ENCODE results near the gene KCNJ5.

The KCNJ5 gene

GRCh38 chr11:128862406-128862805 lies 28.8 kb upstream of the KCNJ5 start:
- H3K27ac Mint-ChIP-seq: no peak overlapping the region

GRCh38 chr11:128862908-128863660 lies 28.1 kb upstream of the KCNJ5 start:
- no peaks in the 10 kb centered on the region for H3K9me3 Mint-ChIP-seq

More at GRCh38 chr11:128862406-128862805, 28.8 kb upstream of the KCNJ5 start:
- no peak for ATAC-seq
- DNase-seq (ENCODE audit: low spot score in 2 of 2): no peak
- no peaks in the 10 kb centered on the region for H3K9me3 Mint-ChIP-seq
- no peak overlapping the region for H3K4me3 Mint-ChIP-seq
- H3K4me1 Mint-ChIP-seq: peaks cover 10% of the 10 kb centered on the region
- H3K36me3 Mint-ChIP-seq: no peaks in the 10 kb centered on the region

GRCh38 chr11:128865490-128865889 lies 25.7 kb upstream of the KCNJ5 start:
- ATAC-seq: no peak

More at GRCh38 chr11:128862908-128863660, 28.1 kb upstream of the KCNJ5 start:
- Mint-ChIP-seq H3K4me3 (no peak overlapping the region), H3K36me3 (no peaks in the 10 kb centered on the region), H3K4me1 (peaks cover 10% of the 10 kb centered on the region), H3K27ac (no peak overlapping the region)
- DNase-seq (ENCODE audit: low spot score in 2 of 2) (no peak), ATAC-seq (no peak)

GRCh38 chr11:128867277-128867676 lies 23.9 kb upstream of the KCNJ5 start, which contains the start of gene KCNJ1:
Gene KCNJ1 (minus strand): TSS chr11:128867296. CDS start chr11:128840243, 27,053 bp downstream.
- peak; percentile 4 for ATAC-seq
- no peak within 1 kb of the TSS for H3K4me3 Mint-ChIP-seq

More at GRCh38 chr11:128865490-128865889, 25.7 kb upstream of the KCNJ5 start:
- Mint-ChIP-seq H3K36me3 (no peaks in the 10 kb centered on the region), H3K9me3 (no peaks in the 10 kb centered on the region), H3K27ac (no peak overlapping the region), H3K4me3 (no peak overlapping the region), H3K4me1 (no peaks in the 10 kb centered on the region)
- DNase-seq (ENCODE audit: low spot score in 2 of 2): no peak

GRCh38 chr11:128868841-128869671 lies 22.1 kb upstream of the KCNJ5 start:
- peak; percentile 67 for ATAC-seq
- Mint-ChIP-seq H3K4me1 (no peaks in the 10 kb centered on the region), H3K36me3 (no peaks in the 10 kb centered on the region), H3K9me3 (no peaks in the 10 kb centered on the region), H3K4me3 (no peak overlapping the region), H3K27ac (no peak overlapping the region)
- DNase-seq (ENCODE audit: low spot score in 2 of 2): peak in 1 of 2 donors; percentile 69

More at GRCh38 chr11:128867277-128867676, 23.9 kb upstream of the KCNJ5 start, which contains the start of gene KCNJ1:
- Mint-ChIP-seq H3K9me3 (no peaks in the 10 kb centered on the region), H3K36me3 (no peaks in the 10 kb centered on the region), H3K4me1 (no peaks in the 10 kb centered on the region), H3K27ac (no peak within 1 kb of the TSS)
- peak in 1 of 2 donors; percentile 64 for DNase-seq (ENCODE audit: low spot score in 2 of 2)

GRCh38 chr11:128871168-128871610 lies 20.0 kb upstream of the KCNJ5 start:
- no peak overlapping the region for H3K27ac Mint-ChIP-seq
- H3K36me3 Mint-ChIP-seq: no peaks in the 10 kb centered on the region
- no peaks in the 10 kb centered on the region for H3K4me1 Mint-ChIP-seq
- H3K9me3 Mint-ChIP-seq: no peaks in the 10 kb centered on the region
- no peak overlapping the region for H3K4me3 Mint-ChIP-seq
- no peak for DNase-seq (ENCODE audit: low spot score in 2 of 2)
- no peak for ATAC-seq

- Mint-ChIP-seq H3K9me3 (no peaks in the 10 kb centered on the region), H3K4me1 (no peaks in the 10 kb centered on the region), H3K4me3 (no peak overlapping the region), H3K27ac (no peak overlapping the region), H3K36me3 (no peaks in the 10 kb centered on the region)
- no peak for ATAC-seq
- DNase-seq (ENCODE audit: low spot score in 2 of 2): no peak
Observed at GRCh38 chr11:128872094-128872493, 19.1 kb upstream of the KCNJ5 start.

- no peaks in the 10 kb centered on the region for H3K9me3 Mint-ChIP-seq
- no peak for ATAC-seq
- H3K4me3 Mint-ChIP-seq: no peak overlapping the region
- DNase-seq (ENCODE audit: low spot score in 2 of 2): no peak
- no peaks in the 10 kb centered on the region for H3K4me1 Mint-ChIP-seq
- H3K36me3 Mint-ChIP-seq: no peaks in the 10 kb centered on the region
- H3K27ac Mint-ChIP-seq: no peak overlapping the region
Observed at GRCh38 chr11:128872594-128872993, 18.6 kb upstream of the KCNJ5 start.

- no peak for DNase-seq (ENCODE audit: low spot score in 2 of 2)
- no peak overlapping the region for H3K4me3 Mint-ChIP-seq
- no peak overlapping the region for H3K27ac Mint-ChIP-seq
- no peaks in the 10 kb centered on the region for H3K9me3 Mint-ChIP-seq
- no peak for ATAC-seq
- H3K4me1 Mint-ChIP-seq: no peaks in the 10 kb centered on the region
- H3K36me3 Mint-ChIP-seq: no peaks in the 10 kb centered on the region
Observed at GRCh38 chr11:128874427-128874826, 16.7 kb upstream of the KCNJ5 start.

- DNase-seq (ENCODE audit: low spot score in 2 of 2) (no peak), ATAC-seq (no peak)
- no peaks in the 10 kb centered on the region for H3K9me3 Mint-ChIP-seq
- H3K4me3 Mint-ChIP-seq: no peak overlapping the region
- H3K36me3 Mint-ChIP-seq: no peaks in the 10 kb centered on the region
- H3K4me1 Mint-ChIP-seq: no peaks in the 10 kb centered on the region
- H3K27ac Mint-ChIP-seq: no peak overlapping the region
Observed at GRCh38 chr11:128876133-128876650, 15.0 kb upstream of the KCNJ5 start.

GRCh38 chr11:128877726-128878125 lies 13.4 kb upstream of the KCNJ5 start:
- Mint-ChIP-seq H3K4me1 (no peaks in the 10 kb centered on the region), H3K27ac (no peak overlapping the region), H3K36me3 (no peaks in the 10 kb centered on the region), H3K4me3 (no peak overlapping the region), H3K9me3 (no peaks in the 10 kb centered on the region)
- ATAC-seq (no peak), DNase-seq (ENCODE audit: low spot score in 2 of 2) (no peak)

- no peak for DNase-seq (ENCODE audit: low spot score in 2 of 2)
- peak; percentile 43 for ATAC-seq
- Mint-ChIP-seq H3K27ac (no peak overlapping the region), H3K4me1 (no peaks in the 10 kb centered on the region), H3K4me3 (no peak overlapping the region), H3K9me3 (no peaks in the 10 kb centered on the region), H3K36me3 (no peaks in the 10 kb centered on the region)
Observed at GRCh38 chr11:128878455-128878854, 12.7 kb upstream of the KCNJ5 start.

GRCh38 chr11:128879817-128880216 lies 11.3 kb upstream of the KCNJ5 start:
- Mint-ChIP-seq H3K9me3 (no peaks in the 10 kb centered on the region), H3K27ac (no peak overlapping the region), H3K4me1 (no peaks in the 10 kb centered on the region), H3K36me3 (no peaks in the 10 kb centered on the region), H3K4me3 (no peak overlapping the region)
- DNase-seq (ENCODE audit: low spot score in 2 of 2) (no peak), ATAC-seq (no peak)

- Mint-ChIP-seq H3K4me3 (no peak overlapping the region), H3K9me3 (no peaks in the 10 kb centered on the region)
Observed at GRCh38 chr11:128881221-128881620, 9.9 kb upstream of the KCNJ5 start.

GRCh38 chr11:128882451-128882850 lies 8.7 kb upstream of the KCNJ5 start:
- ATAC-seq (no peak), DNase-seq (ENCODE audit: low spot score in 2 of 2) (no peak)
- Mint-ChIP-seq H3K4me3 (no peak overlapping the region), H3K27ac (no peak overlapping the region), H3K9me3 (no peaks in the 10 kb centered on the region), H3K36me3 (no peaks in the 10 kb centered on the region), H3K4me1 (peaks cover 8% of the 10 kb centered on the region)

More at GRCh38 chr11:128881221-128881620, 9.9 kb upstream of the KCNJ5 start:
- ATAC-seq (no peak), DNase-seq (ENCODE audit: low spot score in 2 of 2) (no peak)
- H3K4me1 Mint-ChIP-seq: no peaks in the 10 kb centered on the region
- no peak overlapping the region for H3K27ac Mint-ChIP-seq
- H3K36me3 Mint-ChIP-seq: no peaks in the 10 kb centered on the region

Data from stimulated activated effector memory CD8-positive, alpha-beta T cell treated with anti-CD3 and anti-CD28 coated beads, Interleukin-12 subunit alpha, Interleukin-12 subunit beta, amount 100 ng/mL, for 72 hours (primary cell).